NT2/D1 (cell line): Measurements from ENCODE around the gene ADAMTSL1.

Experiments
- YY1 ChIP-seq: IDR thresholded peaks from 2 replicates; pipeline ENCODE4 v1.6.1; 2011; ENCODE audit not compliant: insufficient read length, insufficient read depth
- ZNF274 ChIP-seq: IDR thresholded peaks from 2 replicates; pipeline ENCODE4 v1.6.1; 2011; ENCODE audit warnings: mild to moderate bottlenecking, low read depth, low read length

DNA sequence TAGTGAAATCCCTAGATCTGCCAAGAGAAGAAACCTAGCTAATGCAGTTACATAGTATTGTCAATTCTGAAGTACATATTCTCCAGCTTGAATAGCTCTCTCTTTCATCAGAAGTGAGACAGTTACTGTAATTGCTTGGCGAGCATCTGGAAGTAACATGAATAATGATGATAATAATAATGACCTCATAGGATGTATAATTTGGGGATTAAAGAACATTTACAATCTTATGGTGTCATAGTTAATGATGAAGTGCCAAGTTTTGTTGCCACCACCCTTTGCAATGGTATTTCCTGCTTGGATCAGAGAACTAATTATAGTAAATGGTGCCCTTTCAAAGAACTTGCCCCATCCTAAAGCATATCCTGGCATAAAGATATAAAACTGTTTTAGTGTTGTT is 201.4 kb downstream of the ADAMTSL1 start:
- TF ChIP-seq YY1 (no peak), ZNF274 (no peak)
